HG02610 (cell line): ENCODE measurements around the gene STX3.
"Not testable (repeated sequence)": the region's sequence is repeated elsewhere in the genome, so short reads cannot be mapped to it uniquely, and the experiment has no call there.

Source experiments
- ATAC-seq: cut with Tn5 transposase; IDR thresholded peaks from one replicate; pipeline ENCODE4 v1.9.1; 2021; ENCODE audit warnings: mild to moderate bottlenecking, moderate library complexity; ENCODE audit not compliant: unreplicated experiment

STX3 gene

GRCh38 chr11:59829358-59829757, 74.2 kb downstream of the STX3 start:
- no peak for ATAC-seq

DNA sequence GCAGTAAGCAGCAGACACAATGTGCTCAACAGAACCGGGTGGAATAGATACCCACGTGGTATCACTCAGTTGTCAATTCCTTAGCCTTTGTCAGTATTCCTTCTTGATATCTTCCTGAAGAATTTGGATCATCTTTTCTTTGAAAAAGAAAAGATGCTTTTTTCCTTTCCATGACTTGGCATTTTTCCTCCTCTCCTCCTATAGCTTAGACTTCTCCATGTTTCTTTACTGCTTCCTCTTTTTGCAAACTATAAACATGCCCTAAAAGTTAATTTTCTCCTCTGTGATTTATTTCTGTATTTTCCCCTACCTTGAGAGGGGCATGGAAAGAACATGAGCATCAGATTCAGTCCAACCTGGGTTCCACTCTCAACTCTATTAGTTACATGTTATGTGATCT, 78.4 kb downstream of the STX3 start:
- no peak for ATAC-seq

DNA sequence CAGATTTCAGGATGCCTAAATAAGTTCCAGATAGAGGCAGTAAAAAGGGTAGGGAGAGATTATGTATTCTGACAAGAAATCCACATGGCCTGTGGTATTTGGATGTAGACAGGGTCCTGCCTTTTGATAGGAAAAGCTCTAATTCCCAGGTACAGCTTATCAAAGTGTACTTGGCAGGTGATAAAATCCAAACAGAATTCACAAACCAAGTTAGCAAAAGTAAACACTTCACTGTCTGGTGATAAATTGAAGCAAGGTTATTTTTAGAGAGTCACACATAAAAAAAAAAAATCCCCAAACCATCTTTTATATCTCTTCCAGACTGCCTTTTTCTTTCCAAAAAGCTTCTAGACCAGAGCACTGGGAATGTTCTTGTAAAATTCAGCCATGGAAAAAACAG, 84.4 kb downstream of the STX3 start:
- no peak for ATAC-seq

GRCh38 chr11:59841514-59841913, 86.3 kb downstream of the STX3 start:
- ATAC-seq: no peak

- no peak for ATAC-seq
Measured at GRCh38 chr11:59842316-59842715, 87.1 kb downstream of the STX3 start.

DNA sequence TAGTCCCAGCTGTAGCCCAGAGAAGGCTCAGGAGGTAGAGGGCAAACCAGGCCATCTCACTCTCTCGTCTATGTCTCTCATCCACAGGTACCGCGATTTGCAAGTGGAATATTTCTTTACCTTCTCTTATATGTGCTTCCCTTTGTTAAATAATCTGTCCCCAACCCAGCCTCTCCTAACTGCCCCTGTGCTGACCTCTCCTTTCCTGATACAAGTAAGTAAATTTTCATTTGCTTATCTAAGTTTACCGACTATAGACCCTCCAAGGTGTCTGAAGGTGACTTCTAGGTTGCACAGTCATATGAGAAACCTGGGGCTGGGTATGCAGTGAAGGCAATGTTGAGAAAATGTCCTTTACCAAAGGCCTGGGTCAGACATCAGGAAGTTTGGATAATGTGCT, 90.2 kb downstream of the STX3 start, which contains the start of gene CBLIF:
Gene CBLIF (minus strand): TSS at position 101 of the 400 bp plus-strand sequence. CDS start 46 bp downstream, at position 55.
- ATAC-seq: no peak

DNA sequence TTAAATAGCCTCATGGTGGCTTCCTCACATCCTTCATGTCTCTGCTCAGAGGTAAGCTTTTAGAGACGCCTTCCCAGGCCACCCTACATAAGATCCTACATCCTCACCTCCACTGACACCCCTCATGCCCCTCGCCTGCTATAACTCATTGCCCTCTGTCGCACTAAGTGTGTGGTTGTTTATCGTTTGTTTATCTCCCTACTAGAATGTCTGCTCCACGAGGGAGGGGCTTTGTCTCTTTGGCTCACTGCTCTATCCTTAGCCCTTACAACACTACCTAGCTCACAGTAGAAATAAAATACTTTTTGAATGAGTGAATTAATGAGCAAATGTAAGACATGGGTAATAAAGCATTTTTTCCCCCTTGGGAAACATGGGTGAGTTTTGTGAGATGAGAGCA, 91.4 kb downstream of the STX3 start:
- no peak for ATAC-seq

GRCh38 chr11:59847626-59848025, 92.5 kb downstream of the STX3 start:
- ATAC-seq: no peak

DNA sequence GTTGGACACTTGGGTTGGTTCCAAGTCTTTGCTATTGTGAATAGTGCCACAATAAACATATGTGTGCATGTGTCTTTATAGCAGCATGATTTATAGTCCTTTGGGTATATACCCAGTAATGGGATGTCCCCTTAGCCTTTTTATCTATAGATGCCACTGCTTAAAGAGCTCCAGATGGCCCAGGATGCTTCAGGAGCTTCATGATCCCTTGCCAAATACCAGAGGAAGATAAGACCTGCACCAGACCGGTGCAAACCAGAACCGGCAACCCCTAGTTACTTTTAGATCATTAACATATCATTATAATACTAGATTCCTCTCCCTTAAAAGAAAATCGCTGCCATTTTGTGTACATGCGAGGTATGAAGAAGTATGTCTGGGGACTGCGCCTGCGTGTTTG, 93.3 kb downstream of the STX3 start:
- ATAC-seq: not testable (repeated sequence)

GRCh38 chr11:59849129-59849528, 94.0 kb downstream of the STX3 start:
- ATAC-seq: no peak

DNA sequence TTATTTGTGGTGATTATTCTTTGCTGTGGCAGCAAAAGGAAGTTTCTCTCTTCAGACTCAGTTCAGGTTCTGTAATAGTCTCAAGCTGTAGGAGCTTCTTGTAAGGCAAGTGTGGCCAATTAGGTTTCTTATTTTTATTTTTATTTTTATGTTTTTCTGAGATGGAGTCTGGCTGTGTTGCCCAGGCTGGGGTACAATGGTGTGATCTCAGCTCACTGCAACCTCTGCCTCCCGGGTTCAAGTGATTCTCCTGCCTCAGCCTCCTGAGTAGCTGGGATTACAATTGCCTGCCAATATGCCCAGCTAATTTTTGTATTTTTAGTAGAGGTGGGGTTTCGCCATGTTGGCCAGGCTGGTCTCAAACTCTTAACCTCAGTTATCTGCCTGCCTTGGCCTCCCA, 94.4 kb downstream of the STX3 start:
- not testable (repeated sequence) for ATAC-seq

GRCh38 chr11:59851416-59851815, 96.2 kb downstream of the STX3 start:
- not testable (repeated sequence) for ATAC-seq

DNA sequence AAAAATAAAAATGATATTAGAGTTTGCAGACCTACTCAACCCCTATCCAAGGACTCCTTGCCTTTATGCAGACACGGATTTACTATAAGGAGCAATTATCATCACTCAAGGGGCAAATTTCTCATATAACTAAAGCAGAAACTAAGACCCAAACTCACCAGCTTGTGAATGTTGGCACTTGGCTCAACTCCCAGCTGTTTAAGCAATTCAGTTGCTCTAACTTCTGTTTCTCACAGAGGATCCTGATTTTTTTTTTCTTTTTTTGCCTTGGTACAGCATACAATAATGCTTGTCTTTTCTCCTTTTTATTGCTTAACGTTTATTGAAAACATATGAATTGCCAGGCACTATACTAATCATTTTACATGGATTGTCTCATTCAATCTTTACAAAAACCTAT, 99.7 kb downstream of the STX3 start:
- no peak for ATAC-seq
